HG03439 (cell line): ENCODE results near the gene PACS1.

Experiments used
- ATAC-seq: cut with Tn5 transposase; IDR thresholded peaks from one replicate; pipeline ENCODE4 v1.9.1; 2021; ENCODE audit warnings: mild to moderate bottlenecking, moderate library complexity; ENCODE audit not compliant: unreplicated experiment

Gene PACS1

DNA sequence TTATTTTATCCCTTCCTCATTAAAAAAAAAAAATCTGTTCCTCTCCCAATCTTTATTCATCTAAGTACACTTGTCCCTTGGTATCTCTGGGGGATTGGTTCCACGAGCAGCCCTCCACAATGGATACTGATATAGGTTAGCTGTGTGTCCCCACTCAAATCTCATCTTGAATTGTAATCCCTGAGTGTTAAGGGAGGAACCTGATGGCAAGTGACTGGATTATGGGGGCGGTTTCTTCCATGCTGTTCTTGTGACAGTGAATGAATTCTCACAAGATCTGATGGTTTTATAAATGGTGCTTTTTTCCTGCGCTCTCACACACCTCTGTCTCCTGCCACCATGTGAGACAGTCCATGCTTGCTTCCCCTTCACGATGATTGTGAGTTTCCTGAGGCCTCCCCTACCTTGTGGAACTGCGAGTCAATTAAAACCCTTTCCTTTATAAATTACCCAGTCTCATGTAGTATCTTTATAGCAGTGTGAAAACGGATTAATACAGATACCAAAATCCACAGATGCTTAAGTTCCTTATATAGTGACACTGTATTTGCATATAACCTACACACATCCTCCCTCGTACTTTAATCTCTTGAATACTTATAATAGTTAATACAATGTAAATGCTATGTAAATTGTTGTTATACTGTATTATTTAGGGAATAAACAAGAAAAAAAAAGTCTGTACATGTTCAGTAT, 62.0 kb downstream of the PACS1 start:
- no peak for ATAC-seq

DNA sequence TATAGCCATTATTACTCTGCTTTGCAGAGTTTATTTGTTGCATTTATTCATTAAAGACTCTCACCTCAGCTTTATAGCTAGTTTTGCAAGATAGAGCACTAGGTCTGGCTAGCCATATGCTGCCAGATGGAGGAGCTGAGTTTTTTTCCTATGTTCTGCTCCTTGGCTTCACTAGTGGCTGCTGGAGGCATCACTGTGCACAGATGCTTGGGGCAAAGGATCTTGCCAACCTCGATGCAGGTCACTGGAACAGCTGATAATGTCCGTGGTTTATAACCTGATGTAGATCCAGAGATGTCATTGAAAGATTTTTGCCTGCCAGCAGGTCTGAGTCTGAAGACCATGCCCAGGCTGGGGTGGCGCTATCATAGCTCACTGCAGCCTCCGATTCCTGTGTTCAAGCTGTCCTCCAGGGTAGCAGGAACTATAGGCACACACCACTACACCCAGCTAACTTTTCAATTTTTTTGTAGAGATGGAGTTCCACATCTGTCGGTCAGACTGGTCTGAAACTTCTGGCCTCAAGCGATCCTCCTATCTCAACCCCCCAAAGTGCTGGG, 63.2 kb downstream of the PACS1 start:
- no peak for ATAC-seq

DNA sequence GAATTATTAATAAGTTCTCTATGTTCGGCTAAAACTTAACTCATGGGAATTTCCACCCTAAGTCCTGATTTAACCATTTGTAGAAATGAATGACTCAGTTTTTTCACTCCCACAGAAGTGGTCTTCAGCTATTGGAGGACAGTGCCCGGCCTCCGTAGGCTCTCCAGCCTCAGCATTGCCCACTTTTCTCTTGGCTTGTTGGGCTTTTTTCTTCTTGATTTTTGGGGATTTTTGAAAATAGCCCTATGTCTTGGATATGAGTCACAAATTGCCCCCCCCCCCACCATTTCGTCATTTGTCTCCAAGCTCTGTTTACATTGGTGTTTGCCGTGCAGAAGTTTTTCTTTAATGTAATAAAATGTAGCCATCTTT, 66.7 kb downstream of the PACS1 start:
- ATAC-seq = no peak

DNA sequence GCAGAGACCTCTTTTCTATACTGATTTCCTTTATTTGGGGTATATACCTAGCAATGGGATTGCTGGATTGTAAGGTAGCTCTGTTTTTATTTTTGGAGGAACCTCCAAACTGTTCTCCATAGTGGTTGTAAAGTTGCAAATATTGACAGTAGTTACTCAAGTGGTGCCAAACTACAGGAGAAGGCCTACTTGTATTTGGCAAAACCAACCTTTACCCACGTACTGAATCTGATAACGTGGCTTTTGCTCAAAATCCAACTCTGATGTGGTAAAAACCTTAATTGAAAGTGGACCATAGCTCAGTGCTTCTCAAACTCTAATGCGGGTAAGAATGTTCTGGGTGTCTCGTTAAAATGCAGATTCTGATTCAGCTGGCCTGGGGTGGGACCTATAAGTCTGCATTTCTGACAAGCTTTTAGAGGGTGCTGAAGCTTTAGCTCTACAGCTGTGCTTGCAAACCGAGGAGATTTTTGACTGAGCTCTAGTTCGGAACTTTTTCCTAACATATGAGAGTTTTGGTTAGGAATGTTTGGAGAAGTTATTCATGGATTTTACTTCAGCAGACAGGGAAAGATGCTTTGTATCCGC, 69.8 kb downstream of the PACS1 start:
- ATAC-seq = no peak

DNA sequence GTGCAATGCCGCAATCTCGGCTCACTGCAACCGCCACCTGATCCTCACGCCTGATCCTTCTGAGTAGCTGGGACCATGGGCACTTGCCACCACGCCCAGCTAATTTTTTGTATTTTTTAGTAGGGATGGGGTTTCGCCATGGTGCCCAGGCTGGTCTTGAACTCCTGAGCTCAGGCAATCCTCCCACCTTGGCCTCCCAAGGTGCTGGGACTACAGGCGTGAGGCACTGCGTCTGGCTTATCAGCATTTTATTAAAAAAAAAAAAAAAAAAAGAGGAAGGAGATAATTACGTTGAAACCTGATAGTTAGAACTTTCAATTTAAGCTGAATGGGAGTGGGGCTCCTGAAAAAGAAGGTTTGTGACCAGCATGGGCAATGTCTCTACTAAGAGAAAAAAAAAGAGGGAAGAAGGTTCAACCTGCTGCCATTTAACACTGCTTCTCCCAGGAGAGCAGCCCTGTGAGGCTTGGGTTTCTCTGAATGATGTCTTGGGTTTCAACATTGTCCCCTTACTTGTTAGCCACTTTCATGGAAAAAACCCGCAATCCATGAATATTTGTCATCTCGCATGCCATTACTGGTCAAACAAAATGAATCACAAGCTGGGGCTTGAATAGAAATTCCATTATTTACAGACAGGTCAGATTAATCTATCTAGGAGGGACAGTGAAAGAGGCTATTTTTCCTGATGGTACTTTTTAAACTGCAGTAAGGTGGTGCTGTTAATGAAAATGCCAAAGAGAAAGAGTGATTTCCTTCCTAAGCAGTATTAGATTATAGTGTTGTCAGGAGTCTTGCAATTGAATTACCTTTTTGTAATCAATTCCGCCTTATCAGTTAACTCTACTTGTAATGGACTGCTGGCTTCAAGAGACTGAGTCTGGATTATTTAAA, 72.5 kb downstream of the PACS1 start:
- ATAC-seq = no peak

DNA sequence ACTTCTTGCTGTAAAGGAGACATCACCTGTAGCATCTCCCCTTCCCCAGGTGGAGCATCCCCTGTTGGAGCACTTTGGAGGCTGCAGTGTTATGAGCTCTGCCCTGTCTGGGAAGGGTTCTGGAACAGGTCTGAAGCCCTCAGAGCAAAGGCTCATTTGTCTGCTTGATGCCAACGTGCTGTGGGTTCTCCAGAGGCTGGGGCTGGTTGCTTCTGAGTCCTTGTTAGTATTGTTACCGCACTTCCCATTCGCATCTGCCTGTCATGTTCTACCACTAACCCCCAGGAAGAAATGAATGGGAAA, 73.1 kb downstream of the PACS1 start:
- no peak for ATAC-seq

DNA sequence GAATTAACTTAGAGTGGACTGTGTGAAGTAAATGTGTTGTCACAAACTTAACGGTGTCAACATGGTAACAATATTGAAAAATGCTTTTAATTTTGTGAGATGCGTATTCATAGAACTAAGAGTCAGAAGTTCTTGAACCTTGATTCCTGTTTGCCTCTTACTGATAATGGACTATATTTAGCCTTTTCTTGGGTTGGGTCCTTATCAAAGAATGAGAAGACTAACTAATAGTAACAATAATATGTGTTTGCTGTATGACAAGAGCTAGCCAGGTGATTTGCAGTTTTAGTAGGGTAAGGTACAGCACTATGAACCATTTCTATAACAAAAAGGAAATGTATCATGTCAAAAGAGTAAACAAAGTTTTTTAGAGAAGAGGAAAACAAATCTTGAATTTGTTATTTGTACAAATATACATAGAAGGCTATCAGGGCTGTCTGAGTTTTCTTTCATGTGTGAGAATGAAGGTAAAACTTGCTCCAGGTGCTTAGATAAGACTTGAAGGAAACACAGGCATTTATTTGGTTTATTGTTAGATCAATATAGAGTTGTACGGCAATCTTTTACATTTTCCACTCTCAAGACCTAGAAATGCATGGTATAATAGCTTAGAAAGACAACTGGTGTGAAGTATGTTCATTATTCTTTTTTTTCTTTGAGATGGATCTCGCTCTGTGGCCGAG, 74.1 kb downstream of the PACS1 start:
- ATAC-seq = no peak

DNA sequence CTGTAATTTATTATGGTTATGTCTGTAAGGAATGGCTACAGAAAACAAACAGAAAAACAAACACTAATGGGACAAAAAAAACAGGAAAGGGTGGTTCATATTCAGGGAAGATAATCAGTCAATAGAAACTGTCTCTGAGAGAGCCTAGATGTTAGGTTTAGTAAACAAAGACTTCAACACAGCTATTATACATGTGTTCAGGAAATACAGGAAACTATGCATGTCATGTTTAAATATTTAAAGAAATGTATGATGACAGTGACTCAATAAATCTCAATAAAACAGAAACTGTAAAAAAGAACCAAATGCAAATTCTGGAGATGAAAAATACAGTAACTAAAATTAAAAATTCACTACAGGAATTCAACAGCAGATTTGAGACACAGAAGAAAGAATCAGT, 76.0 kb downstream of the PACS1 start:
- ATAC-seq = no peak

DNA sequence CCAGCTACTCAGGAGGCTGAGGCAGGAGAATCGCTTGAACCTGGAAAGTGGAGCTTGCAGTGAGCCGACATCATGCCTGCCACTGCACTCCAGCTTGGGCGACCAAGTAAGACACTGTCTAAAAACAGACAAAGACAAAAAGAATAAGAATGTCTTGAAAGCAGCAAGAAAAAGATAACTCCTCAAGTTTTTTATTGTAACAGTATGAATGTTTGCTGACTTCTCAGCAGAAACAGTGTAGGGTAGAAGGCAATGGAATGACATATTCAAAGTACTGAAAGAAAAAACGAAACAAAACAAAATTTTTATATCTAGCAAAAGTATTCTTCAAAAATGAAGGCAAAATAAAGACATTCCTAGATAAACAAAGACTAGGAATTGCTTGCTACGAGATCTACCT, 76.9 kb downstream of the PACS1 start:
- no peak for ATAC-seq

DNA sequence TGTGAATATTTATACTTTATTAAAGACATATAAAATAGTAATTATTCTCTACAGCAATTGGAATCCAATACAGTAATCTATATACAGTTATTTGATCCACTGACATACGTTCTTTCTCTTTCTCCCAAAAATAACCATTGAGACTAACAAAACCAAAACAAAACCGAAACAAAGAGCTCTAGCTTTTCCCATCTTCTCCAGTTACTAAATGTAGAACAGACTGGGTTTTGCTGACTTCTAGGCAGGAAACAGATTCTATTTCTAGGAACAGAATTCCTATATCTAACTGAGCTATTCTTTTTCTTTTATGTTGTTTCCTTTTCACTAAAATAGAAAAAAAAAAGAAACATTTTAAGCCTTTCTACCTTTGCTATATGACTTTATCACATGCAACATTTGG, 80.1 kb downstream of the PACS1 start:
- no peak for ATAC-seq

DNA sequence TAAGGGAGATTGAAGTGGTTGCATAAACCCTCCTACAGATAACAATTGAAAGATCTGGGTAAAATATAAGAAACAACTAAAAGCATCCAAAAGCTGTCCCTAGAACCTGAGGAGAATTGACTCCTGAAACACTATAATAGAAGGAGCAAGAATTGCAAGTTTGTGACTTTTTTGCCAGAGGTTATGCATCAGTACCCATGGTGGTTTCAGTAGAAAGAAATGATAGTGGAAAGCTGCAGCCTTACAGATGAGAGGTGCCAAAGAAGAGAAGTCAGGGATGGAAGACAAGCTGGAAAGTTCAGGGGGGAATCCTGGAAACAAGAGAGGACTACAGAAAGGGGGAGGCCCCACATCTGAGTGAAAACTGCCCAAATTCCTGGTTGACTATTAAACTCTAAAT, 80.7 kb downstream of the PACS1 start:
- no peak for ATAC-seq

DNA sequence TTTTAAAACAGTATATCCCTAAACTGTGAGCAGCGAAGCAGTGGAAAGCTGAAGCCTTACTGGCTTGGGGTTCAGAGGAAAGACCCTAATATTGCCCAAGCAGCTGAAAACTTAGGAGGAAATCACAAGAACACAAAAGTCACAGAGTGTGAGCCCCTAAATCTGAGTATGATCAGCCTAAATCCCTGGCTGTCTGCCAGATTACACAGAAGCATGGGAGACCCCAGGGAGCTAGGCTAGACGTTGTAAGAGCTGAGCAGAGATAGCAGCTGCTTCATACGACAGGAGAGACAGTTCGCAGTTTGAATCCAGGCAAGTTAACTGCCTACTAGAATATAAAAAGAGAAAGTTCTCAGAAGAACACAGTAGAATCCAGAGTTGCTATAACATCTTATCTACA, 81.2 kb downstream of the PACS1 start:
- no peak for ATAC-seq

DNA sequence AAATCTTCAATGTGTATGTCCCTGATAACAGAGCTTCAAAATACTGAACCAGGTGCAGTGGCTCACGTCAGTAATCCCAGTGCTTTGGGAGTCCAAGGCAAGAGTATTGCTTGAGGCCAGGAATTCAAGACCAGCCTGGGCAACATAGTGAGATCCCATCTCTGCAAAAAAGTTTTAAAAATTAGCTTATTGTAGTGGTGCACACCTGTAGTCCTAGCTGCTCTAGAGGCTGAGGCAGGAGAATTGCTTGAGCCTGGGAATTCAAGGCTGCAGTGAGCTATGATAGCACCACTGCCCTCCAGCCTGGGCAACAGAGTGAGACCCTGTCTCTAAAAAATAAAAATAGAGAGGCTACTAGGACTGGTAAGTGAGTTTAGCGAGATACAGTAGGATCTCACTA, 84.0 kb downstream of the PACS1 start:
- no peak for ATAC-seq

DNA sequence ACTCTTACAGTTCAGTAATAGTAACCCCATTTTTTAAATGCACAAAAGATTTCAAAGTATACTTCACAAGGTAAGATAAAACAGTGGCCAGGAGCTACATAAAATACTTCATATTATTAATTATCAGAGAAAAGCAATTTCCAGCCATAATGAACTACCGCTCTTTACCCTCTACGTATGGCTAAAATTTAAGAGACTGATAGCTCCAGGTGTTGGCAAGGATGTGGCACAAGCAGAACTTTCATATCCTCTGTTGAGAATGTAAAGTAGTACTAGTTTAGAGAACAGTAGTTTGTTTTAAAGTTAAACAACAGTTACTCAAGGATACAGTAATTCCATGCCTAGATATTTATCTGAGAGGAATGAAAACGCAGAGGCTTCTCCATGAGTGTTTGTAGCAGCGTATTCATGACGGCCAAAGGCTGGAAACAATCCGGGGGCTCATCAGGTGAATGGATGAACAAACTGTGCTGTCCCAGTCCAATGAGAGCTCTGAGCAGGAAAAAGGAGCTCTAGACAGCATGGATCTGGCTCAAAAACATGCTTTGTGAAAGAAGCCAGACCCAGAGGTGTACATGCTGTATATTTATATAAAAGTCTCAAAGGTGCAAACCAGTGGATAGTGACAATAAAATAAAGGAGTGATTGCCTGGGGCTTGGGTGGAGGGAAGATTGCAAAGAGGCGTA, 85.5 kb downstream of the PACS1 start:
- no peak for ATAC-seq

DNA sequence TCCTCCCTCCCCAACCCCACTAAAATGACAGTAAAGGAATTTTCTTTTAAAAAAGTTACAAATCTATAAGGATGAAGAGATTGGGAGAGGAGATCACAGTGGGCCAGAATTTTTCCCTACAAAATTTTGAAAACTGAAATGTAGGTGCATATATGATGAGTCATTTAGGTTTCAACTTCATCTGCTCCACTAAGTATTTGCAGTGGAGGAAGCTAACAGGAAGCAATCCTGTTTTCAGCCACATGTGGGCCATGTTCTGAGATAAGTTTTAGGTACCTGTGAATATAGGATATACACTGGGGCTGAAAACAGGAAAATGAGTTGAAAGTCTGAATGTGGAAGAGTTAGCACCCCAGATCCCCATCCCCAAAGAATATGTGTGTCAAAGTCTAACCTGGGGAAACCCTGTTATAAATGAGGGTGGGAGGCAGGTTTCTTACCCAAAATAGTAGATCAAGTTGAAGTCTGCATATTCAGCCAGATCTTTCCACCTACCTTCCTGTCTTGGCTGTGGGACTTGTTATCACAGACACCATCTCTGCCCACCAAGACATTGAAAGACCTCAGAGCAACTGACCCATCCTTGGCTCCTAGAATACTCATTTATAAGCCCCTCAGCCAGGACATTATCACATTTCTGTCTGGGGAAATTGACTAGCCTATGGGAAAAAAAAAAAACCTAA, 87.3 kb downstream of the PACS1 start:
- ATAC-seq = no peak

DNA sequence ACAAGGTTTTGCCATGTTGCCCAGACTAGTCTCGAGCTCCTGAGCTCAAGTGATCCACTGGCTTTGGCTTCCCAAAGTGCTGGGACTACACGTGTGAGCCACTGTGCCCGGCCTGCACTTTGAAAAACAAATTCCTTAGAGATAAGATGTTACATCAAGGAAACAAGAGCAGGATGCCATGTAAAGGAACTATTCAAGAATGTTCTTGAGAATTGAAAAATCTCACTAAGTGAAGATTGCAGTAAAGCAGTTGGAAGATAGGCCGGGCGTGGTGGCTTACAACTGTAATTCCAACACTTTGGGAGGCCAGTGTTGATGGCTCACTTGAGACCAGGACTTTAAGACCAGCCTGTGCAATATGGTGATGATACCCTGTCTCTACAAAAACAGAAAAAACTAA, 88.1 kb downstream of the PACS1 start:
- ATAC-seq = no peak

DNA sequence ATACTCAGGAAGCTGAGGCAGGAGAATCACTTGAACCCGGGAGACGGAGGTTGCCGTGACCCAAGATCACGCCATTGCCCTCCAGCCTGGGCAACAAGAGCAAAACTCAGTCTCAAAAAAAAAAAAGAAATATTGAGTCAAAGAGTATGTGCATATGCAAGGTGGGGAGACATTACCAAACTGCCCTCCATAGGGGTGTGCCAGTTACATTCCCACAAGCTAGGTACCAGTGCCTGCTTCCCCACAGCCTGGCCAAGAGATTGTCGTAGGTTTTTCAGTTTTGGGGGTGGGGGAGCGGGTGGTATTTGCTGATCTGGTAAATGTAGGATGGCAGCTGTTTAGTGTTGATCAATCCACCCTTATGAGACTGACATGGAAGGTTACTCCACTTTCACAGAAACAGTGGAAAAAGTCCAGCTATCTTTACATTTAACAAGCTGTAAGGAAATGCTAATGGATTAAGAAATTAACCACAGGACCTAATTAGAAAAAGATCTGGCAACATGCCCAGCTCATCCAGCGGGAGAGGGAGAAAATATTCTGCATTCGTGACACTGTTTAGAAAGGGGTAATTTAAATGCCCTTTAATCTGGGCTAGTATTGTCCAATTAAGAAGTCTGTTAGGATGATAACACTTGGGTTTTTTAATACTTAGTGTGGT, 89.4 kb downstream of the PACS1 start:
- no peak for ATAC-seq

DNA sequence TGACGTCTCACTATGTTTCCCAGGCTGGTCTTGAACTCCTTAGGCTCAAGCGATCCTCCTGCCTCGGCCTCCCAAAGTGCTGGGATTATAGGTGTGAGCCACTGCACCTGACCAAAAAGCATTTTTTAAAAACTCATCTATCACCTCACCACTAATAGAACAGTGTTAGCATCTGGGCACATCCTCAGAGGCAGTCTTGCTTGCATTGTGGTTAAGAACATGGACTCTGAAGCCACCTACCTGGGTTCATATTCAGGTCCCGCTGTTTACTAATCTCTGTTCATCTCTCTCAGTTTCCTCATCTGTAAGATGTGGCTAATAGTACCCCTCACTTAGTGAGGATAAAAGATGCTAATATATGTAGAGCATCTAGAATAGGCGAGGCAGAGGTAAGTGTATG, 90.6 kb downstream of the PACS1 start:
- no peak for ATAC-seq

DNA sequence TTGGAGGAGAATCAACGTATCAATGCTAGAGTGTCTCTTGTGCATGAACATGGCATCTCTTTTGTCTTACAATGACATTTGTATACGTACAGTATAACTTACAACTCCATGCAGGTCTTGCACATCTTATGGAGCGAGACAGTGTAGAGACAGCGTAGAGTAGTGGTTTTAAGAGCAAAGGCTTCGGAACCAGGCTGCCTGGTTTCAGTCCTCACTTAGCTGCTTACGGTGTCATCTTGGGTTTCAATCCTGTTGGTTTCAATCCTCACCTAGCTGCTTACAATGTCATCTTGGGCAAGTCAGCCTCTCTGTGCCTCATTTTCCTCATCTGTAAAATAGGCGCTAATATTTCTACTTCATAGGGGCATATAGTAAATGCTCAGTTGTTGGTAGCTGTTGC, 98.2 kb downstream of the PACS1 start:
- no peak for ATAC-seq

DNA sequence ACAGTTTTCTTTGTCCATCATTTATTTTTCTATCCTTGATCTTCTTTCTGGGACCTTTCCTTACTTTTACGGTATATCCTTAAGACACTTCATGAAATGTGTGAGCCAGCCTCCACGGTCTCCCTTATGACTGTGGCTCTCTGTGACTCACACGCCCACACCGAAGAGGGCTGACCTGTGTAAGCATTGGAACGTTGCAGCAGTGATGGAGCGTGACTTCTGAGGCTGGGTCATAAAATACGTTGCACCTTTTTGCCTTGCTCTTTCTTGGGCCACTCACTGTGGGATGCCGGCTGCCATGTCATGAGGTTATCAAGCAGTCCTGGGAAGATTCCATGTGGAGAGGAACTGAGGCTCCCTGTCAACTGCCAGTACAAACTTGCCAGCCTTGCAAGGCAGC, 102.1 kb downstream of the PACS1 start:
- ATAC-seq = no peak
